ENCODE results near the gene URM1.

DNA sequence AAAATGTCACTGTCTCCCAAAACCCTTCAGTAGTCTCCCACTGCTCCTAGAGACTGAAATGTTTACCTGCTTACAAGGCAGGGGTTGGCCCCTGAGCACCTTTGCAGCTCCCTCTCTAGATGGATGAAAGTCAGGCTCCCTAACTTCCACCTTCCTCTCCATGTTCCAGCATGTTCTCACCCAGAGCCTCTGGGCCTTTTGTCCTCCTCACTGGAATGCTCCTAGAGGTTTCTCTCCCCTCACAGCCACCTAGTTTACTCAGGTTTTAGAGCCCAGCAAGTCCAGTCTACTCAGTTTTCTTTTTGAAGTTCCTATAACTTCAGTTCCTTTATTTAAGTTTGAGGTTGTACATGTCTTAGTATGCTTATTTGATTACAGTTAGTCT is 815 bp upstream of the URM1 start:
- TF ChIP-seq, protein P1, sequence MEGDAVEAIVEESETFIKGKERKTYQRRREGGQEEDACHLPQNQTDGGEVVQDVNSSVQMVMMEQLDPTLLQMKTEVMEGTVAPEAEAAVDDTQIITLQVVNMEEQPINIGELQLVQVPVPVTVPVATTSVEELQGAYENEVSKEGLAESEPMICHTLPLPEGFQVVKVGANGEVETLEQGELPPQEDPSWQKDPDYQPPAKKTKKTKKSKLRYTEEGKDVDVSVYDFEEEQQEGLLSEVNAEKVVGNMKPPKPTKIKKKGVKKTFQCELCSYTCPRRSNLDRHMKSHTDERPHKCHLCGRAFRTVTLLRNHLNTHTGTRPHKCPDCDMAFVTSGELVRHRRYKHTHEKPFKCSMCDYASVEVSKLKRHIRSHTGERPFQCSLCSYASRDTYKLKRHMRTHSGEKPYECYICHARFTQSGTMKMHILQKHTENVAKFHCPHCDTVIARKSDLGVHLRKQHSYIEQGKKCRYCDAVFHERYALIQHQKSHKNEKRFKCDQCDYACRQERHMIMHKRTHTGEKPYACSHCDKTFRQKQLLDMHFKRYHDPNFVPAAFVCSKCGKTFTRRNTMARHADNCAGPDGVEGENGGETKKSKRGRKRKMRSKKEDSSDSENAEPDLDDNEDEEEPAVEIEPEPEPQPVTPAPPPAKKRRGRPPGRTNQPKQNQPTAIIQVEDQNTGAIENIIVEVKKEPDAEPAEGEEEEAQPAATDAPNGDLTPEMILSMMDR (IDR thresholded peaks at IDR 0.05), result no peak
- no peak for TF ChIP-seq POLR2A (IDR thresholded peaks at IDR 0.05)

Data from esophagus squamous epithelium (tissue), 4 donors.